Stomach (tissue), 9 donors: ENCODE data around the gene RACGAP1. TPM values are rescaled to one million over a fixed set of nuclear protein-coding genes. Genes with fewer than 3 reads are reported as not detected.

Experiments used
- DNase-seq, 2 donors: peaks; one replicate each; pipeline versions ENCODE4 v3.0.0 to v3.0.0-alpha.2; 2013 to 2019
- H3K27ac ChIP-seq, 5 donors: fragments of 200-600 bp in 4 of 5; sonication (generic) in 4 of 5; one replicate each; pipeline ENCODE4 v1.5.1; 2013 to 2019; ENCODE audit warnings: mild to moderate bottlenecking in 1 of 5, moderate library complexity in 1 of 5
- H3K27me3 ChIP-seq, 3 donors: fragments of 200-600 bp; sonication (generic); one replicate each; pipeline ENCODE4 v1.5.1; 2017 to 2019; ENCODE audit warnings: mixed run types in 1 of 3
- H3K36me3 ChIP-seq, 4 donors: fragments of 200-600 bp; sonication (generic); 1 replicate in 3 of 4; 2 replicates in 1 of 4; pipeline ENCODE4 v1.5.1; 2016 to 2019
- H3K4me1 ChIP-seq, 4 donors: fragments of 200-600 bp; sonication (generic); one replicate each; pipeline ENCODE4 v1.5.1; 2016 to 2019
- H3K4me3 ChIP-seq, 4 donors: fragments of 200-600 bp; sonication (generic) in 3 of 4; one replicate each; pipeline ENCODE4 v1.5.1; 2016 to 2019; ENCODE audit warnings: mild to moderate bottlenecking in 1 of 4
- H3K9me3 ChIP-seq, 4 donors: fragments of 200-600 bp; sonication (generic); one replicate each; pipeline ENCODE4 v1.5.1; 2016 to 2019
- EP300 ChIP-seq: sonication (generic); formaldehyde crosslinking; IDR thresholded peaks from one replicate; pipeline ENCODE4 v1.6.1; 2017; ENCODE audit warnings: antibody characterized with exemption
- POLR2A ChIP-seq, 4 donors: fragments of 450-650 bp; IDR thresholded peaks; one replicate each; pipeline ENCODE4 v1.6.1; 2016; ENCODE audit warnings: antibody characterized with exemption in 4 of 4, control low read depth in 2 of 4, mild to moderate bottlenecking in 1 of 4, moderate library complexity in 1 of 4
- POLR2AphosphoS5 ChIP-seq, 3 donors: sonication (generic); formaldehyde crosslinking; IDR thresholded peaks; one replicate each; pipeline ENCODE4 v1.6.1; 2016; ENCODE audit warnings: antibody characterized with exemption in 3 of 3
- WGBS, 5 donors: extraction: QIAGEN DNeasy Blood & Tissue Kit in 3 of 5; methylation state at CpG; one replicate each; pipeline versions ENCODE4 v1.1.5 to v1.1.7; 2013 to 2018; 5-methylcytosine and 5-hydroxymethylcytosine counted together
- intact Hi-C: fragments of 100-400 bp; cut with DNase I; formaldehyde crosslinking; loops from one replicate; pipeline ENCODE4 v1.15.1; 2023; ENCODE audit warnings: low total_unique reads
- polyA plus RNA-seq, 3 donors: library from polyadenylated mRNA; stranded (reverse); fragments of 200-250 nt; gene quantifications; one replicate each; pipeline ENCODE4 v1.2.3, GENCODE V29; 2013
- total RNA-seq, 5 donors: library from RNA; depleted of rRNA; stranded (reverse); fragments of >200 nt; gene quantifications; one replicate each; pipeline versions ENCODE4 v1.1.0 to v1.2.3, GENCODE V29; 2014 to 2016
- TF ChIP-seq, protein P1 (sequence below), 7 experiments: fragments of 450-650 bp in 4 of 7; fragments of 200-600 bp in 3 of 7; sonication (generic) in 3 of 7; IDR thresholded peaks; one replicate each; pipeline ENCODE4 v1.5.1; 2016 to 2019; ENCODE audit warnings: antibody characterized with exemption in 7 of 7, control low read depth in 2 of 7, mild to moderate bottlenecking in 1 of 7
- donor health status: healthy with polysubstance abuse.
- donor health status: Bipolar disorder and iron deficiency.
- donor health status: healthy.

The RACGAP1 gene
- total and polyA plus RNA-seq, 8 donors: 7.9 to 36.7 (median 12.7) TPM

DNA sequence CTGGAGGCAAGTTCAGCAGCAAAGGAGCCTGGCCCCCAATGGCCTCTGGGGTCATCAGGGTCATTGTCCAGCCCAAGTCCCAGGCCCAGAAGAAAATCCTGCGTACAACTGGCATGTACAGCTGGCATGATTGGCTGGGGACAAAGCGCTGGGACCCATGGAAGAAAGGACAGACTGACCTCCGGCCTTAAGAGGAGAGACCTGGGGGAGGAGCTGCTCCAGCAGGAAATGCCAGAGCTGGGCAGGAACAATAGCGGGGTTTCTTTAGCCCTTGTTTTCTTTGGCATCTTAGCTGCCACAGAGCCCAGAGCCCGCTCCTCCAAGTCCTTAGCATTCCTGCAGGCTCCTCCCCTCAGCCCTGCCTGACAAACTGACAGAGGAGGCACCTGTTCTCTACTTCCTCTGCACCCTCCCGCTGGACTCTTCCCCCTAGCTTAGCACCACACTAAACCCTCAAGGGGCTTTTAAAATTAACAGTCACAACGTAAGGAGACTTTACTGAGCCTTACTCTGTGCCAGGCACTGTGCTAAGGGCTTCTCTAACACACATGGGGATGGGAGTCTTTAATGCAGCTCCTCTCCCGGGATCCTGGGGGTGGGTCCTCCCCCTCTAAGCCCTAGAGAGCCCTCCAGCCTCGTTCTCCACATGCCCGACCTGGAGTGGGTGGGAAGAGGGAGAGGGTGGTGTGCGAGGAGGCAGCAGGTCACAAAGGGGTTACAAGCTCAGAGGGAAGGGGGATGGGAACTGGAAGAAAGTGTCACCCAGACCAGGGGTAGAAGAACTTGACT, 65.4 kb downstream of the RACGAP1 start:
- no peaks in the 10 kb centered on the region for H3K9me3 ChIP-seq
- H3K36me3 ChIP-seq: no peaks in the 10 kb centered on the region
- peak overlapping the region; percentile 40 to 78 (median 57) for H3K27ac ChIP-seq
- intact Hi-C loops: no loop called here
- H3K4me3 ChIP-seq: no peak overlapping the region
- peak; percentile 72 to 83 for DNase-seq
- peaks cover 0 to 91% (median 35%) of the 10 kb centered on the region in 3 donors for H3K27me3 ChIP-seq
- TF ChIP-seq, protein P1, sequence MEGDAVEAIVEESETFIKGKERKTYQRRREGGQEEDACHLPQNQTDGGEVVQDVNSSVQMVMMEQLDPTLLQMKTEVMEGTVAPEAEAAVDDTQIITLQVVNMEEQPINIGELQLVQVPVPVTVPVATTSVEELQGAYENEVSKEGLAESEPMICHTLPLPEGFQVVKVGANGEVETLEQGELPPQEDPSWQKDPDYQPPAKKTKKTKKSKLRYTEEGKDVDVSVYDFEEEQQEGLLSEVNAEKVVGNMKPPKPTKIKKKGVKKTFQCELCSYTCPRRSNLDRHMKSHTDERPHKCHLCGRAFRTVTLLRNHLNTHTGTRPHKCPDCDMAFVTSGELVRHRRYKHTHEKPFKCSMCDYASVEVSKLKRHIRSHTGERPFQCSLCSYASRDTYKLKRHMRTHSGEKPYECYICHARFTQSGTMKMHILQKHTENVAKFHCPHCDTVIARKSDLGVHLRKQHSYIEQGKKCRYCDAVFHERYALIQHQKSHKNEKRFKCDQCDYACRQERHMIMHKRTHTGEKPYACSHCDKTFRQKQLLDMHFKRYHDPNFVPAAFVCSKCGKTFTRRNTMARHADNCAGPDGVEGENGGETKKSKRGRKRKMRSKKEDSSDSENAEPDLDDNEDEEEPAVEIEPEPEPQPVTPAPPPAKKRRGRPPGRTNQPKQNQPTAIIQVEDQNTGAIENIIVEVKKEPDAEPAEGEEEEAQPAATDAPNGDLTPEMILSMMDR (IDR thresholded peaks at IDR 0.05): no peak
- TF ChIP-seq POLR2AphosphoS5 (IDR thresholded peaks at IDR 0.05): peak in 1 of 3 donors; percentile 52
- TF ChIP-seq POLR2A (IDR thresholded peaks at IDR 0.05): no peak
- WGBS, 5 donors: 15 to 42% (median 25%) methylated on average over 10 to 11 of the region's 11 CpGs
- H3K4me1 ChIP-seq: peaks cover 25 to 61% (median 50%) of the 10 kb centered on the region in 4 donors

DNA sequence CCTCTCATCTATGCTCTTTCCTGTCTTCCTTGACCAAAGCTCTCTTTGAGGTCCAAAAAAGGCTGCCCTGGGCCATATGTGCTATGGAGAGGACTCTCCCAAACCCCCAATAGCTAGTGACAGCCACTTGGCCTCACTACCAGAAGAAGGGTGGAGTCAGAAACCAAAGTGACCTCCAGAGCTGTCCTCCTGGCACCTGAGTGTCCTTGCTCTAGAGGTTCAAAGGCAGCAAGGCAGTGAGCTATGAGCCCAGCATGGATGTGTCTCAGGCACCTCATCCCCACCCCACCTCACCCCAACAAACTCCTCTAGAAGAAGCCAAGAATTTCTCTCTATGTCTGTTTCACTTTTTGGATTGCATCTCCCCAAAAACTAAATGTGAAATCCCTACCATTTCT, 67.7 kb downstream of the RACGAP1 start:
- no peak for DNase-seq
- TF ChIP-seq EP300: no peak
- TF ChIP-seq, protein P1 (IDR thresholded peaks at IDR 0.05): no peak
- H3K36me3 ChIP-seq: no peaks in the 10 kb centered on the region
- intact Hi-C loops: no loop called here
- H3K4me1 ChIP-seq: peaks cover 25 to 48% (median 37%) of the 10 kb centered on the region in 4 donors
- H3K9me3 ChIP-seq: no peaks in the 10 kb centered on the region
- H3K4me3 ChIP-seq: no peak overlapping the region
- H3K27ac ChIP-seq: no peak overlapping the region
- H3K27me3 ChIP-seq: peaks cover 0 to 98% (median 38%) of the 10 kb centered on the region in 3 donors

DNA sequence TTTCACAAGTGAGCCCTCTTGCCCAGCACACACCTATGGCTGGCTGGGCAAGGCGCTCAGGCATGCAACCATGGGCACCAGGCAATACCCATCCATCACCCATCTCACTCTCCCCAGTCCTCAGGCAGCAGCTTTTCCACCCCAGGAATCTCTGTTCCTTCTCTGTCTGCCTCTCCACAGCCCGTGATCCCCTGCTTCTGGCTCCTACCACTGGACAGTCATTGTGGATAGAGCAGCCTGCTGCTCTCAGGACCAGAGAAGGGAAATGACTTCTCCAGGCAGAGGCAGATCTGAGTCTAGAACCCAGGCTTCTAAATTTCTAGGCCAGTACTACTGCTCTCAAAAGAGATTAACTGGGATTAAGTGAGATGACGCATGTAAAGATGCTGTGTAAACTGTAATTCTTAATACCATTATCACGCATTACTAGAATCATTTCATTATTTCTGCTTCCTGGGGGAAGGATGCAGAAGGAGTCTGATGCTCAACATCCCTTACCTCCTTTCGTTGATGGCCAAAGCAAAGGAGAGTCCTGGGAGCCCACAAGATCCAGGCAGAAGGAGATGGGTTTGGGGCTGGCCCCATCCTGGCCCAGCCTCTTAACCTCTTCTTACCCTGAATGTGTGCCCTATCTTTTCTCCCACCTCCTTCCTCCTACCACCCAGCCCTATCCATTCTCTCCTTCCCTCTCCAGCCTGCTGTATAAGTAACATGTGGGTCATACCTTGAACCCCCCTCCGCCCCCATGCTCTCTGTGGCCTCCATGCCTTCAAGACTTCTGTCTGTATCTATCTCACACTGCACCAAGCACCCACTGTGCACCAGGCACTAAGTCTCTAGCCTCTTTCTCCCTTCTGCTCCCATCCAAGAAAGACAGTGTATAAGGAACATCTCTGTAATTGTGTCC, 68.4 kb downstream of the RACGAP1 start:
- TF ChIP-seq, protein P1 (IDR thresholded peaks at IDR 0.05): no peak
- TF ChIP-seq POLR2A (IDR thresholded peaks at IDR 0.05) (no peak), POLR2AphosphoS5 (IDR thresholded peaks at IDR 0.05) (no peak), EP300 (no peak)
- DNase-seq: no peak
- Histone ChIP-seq H3K9me3 (no peaks in the 10 kb centered on the region), H3K4me1 (peaks cover 25 to 46% (median 30%) of the 10 kb centered on the region in 4 donors), H3K27ac (no peak overlapping the region), H3K36me3 (no peaks in the 10 kb centered on the region), H3K4me3 (no peak overlapping the region), H3K27me3 (peaks cover 0 to 94% (median 35%) of the 10 kb centered on the region in 3 donors)
- WGBS, 5 donors: 82 to 88% (median 87%) methylated on average over 6 of the region's 6 CpGs
- intact Hi-C loops: no loop called here

DNA sequence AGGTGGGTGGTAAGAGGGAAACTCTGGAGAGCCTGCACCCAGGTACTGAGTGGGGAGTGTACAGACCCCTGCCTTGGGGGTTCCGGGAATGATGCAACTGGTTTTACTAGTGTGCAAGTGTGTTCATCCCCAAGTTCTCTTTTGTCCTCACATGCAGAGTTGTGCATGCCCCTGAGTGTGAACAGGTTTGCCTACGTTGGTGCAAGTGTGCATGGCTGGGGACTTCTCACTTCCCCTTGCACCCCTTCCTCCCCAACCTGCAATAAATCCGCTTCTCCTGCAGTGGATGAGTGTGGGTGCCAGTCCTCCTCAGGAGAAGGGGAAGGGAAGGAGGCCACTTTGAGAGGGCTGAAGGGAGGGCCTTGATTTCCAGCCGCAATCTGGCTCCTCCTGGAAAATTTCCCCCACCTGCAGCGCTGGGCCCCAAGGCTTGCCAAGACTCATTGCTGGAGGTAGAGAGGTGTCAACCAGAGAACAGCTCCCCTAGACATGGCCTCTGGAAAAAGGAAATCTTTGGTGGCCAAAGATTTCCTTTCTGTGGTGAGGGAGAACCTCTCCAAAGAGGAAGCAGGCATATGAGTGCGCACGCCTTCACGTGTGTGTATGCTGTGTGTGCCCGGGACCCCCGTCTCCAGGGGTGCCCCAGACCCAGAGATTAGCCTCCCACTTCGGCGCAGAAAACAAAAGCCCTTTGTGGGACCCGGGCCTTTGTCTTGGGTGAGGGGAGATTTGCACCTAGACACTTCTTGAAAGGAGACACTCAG, 69.2 kb downstream of the RACGAP1 start:
- intact Hi-C loops: no loop called here
- H3K9me3 ChIP-seq: no peaks in the 10 kb centered on the region
- H3K36me3 ChIP-seq: no peaks in the 10 kb centered on the region
- H3K4me1 ChIP-seq: peaks cover 20 to 39% (median 25%) of the 10 kb centered on the region in 4 donors
- H3K4me3 ChIP-seq: no peak overlapping the region
- H3K27me3 ChIP-seq: peaks cover 0 to 91% (median 30%) of the 10 kb centered on the region in 3 donors
- TF ChIP-seq, protein P1 (IDR thresholded peaks at IDR 0.05): no peak
- TF ChIP-seq POLR2AphosphoS5 (IDR thresholded peaks at IDR 0.05) (no peak), POLR2A (IDR thresholded peaks at IDR 0.05) (no peak), EP300 (no peak)
- H3K27ac ChIP-seq: no peak overlapping the region
- 48 to 56% (median 49%) methylated on average over 12 to 13 of the region's 13 CpGs for WGBS, 5 donors
- no peak for DNase-seq
